Measurements from ENCODE around the gene THBD.

The THBD gene

DNA sequence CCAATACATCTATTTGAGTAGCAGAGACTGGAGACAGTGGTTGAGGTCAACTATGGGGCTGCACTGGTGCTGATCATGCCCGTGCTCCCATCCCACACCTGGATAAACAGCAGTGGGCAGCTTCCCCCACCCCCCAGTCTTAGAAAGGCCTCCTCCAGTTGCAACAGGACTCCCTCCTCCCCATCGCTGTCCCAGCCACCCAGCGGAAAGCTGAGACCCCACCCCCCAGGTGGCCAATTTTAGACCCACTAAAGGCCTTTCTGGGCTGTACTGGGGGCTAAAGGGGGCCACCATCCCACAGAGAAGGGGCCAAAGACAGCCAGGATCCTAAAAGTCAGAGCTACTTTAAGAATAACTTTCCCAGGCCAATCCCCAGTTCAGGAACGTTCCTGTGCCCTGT lies 15.6 kb downstream of the THBD start:
- Histone ChIP-seq H2AK5ac (ENCODE audit: low read length) (no peak overlapping the region), H4K12ac (ENCODE audit: low read depth, low read length) (no peak overlapping the region), H3K27ac (ENCODE audit: low read depth, low read length) (no peak overlapping the region), H3K27me3 (ENCODE audit: insufficient read depth, low read length) (peaks cover 31% of the 10 kb centered on the region), H3K4me2 (ENCODE audit: low read length) (no peak overlapping the region), H3K14ac (ENCODE audit: low read length) (no peak overlapping the region), H3K9ac (ENCODE audit: low read length) (no peak overlapping the region), H3K36me3 (ENCODE audit: control insufficient read depth in 1 of 2, insufficient read depth in 2 of 2, low read length in 2 of 2) (no peaks in the 10 kb centered on the region), H3K9me3 (ENCODE audit: insufficient read depth, low read depth, low read length) (peaks cover 12% of the 10 kb centered on the region), H2AFZ (ENCODE audit: insufficient read depth, low read length, poor library complexity) (no peak overlapping the region), H3K4ac (ENCODE audit: low read depth, low read length) (no peak overlapping the region), H2BK120ac (ENCODE audit: insufficient read depth, low read length, poor library complexity) (no peak overlapping the region), H2BK5ac (ENCODE audit: low read depth, low read length, poor library complexity) (no peak overlapping the region), H3K79me1 (ENCODE audit: low read length) (no peaks in the 10 kb centered on the region), H4K91ac (ENCODE audit: low read depth, low read length) (no peak overlapping the region), H3K79me2 (ENCODE audit: control insufficient read depth, insufficient read depth, low read length, poor library complexity) (no peaks in the 10 kb centered on the region), H3K4me1 (ENCODE audit: control insufficient read depth in 1 of 2, insufficient read depth in 2 of 2, low read length in 2 of 2) (no peaks in the 10 kb centered on the region), H4K8ac (ENCODE audit: low read depth, low read length) (no peak overlapping the region), H3K23ac (ENCODE audit: low read length) (no peak overlapping the region), H2BK12ac (ENCODE audit: low read length) (no peak overlapping the region), H3K18ac (ENCODE audit: low read length) (no peak overlapping the region), H3K4me3 (ENCODE audit: low read depth, low read length) (no peak overlapping the region)
- no CpG with 5 or more reads among the region's 4 CpGs for WGBS (ENCODE audit: extremely low coverage, insufficient coverage, insufficient read length)
- DNase-seq, result no peak

DNA sequence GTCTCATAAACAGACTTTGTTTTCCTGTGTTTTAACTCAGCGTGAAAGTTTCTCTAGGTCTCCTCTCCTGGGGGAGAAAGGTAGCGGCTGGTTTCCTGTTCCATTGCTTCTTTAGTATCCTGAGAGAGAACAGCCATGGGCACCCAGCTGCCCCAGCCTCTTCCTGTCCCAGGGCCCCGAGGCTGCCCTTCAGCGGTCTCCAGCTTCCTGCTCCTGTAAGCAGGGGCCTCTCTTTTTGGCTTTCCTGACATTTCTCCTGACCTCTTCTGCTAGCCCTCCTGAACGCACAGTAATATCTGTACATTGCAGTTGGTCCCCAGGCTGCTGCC lies 16.8 kb downstream of the THBD start:
- H2BK120ac ChIP-seq (ENCODE audit: insufficient read depth, low read length, poor library complexity), result no peak overlapping the region
- no peaks in the 10 kb centered on the region for H3K4me1 ChIP-seq (ENCODE audit: control insufficient read depth in 1 of 2, insufficient read depth in 2 of 2, low read length in 2 of 2)
- H3K4me2 ChIP-seq (ENCODE audit: low read length), result no peak overlapping the region
- no peak overlapping the region for H3K4ac ChIP-seq (ENCODE audit: low read depth, low read length)
- H4K91ac ChIP-seq (ENCODE audit: low read depth, low read length), result no peak overlapping the region
- H3K79me2 ChIP-seq (ENCODE audit: control insufficient read depth, insufficient read depth, low read length, poor library complexity), result no peaks in the 10 kb centered on the region
- H2AK5ac ChIP-seq (ENCODE audit: low read length), result no peak overlapping the region
- no peak overlapping the region for H4K8ac ChIP-seq (ENCODE audit: low read depth, low read length)
- no peak overlapping the region for H3K14ac ChIP-seq (ENCODE audit: low read length)
- H2AFZ ChIP-seq (ENCODE audit: insufficient read depth, low read length, poor library complexity), result no peak overlapping the region
- H3K18ac ChIP-seq (ENCODE audit: low read length), result no peak overlapping the region
- no peaks in the 10 kb centered on the region for H3K36me3 ChIP-seq (ENCODE audit: control insufficient read depth in 1 of 2, insufficient read depth in 2 of 2, low read length in 2 of 2)
- H3K79me1 ChIP-seq (ENCODE audit: low read length), result no peaks in the 10 kb centered on the region
- H3K9ac ChIP-seq (ENCODE audit: low read length), result no peak overlapping the region
- no CpG with 5 or more reads among the region's 5 CpGs for WGBS (ENCODE audit: extremely low coverage, insufficient coverage, insufficient read length)
- peaks cover 12% of the 10 kb centered on the region for H3K9me3 ChIP-seq (ENCODE audit: insufficient read depth, low read depth, low read length)
- H4K12ac ChIP-seq (ENCODE audit: low read depth, low read length), result no peak overlapping the region
- no peak overlapping the region for H2BK12ac ChIP-seq (ENCODE audit: low read length)
- H3K23ac ChIP-seq (ENCODE audit: low read length), result no peak overlapping the region
- no peak overlapping the region for H3K4me3 ChIP-seq (ENCODE audit: low read depth, low read length)
- H3K27me3 ChIP-seq (ENCODE audit: insufficient read depth, low read length), result peaks cover 31% of the 10 kb centered on the region
- no peak for DNase-seq
- no peak overlapping the region for H2BK5ac ChIP-seq (ENCODE audit: low read depth, low read length, poor library complexity)
- no peak overlapping the region for H3K27ac ChIP-seq (ENCODE audit: low read depth, low read length)

DNA sequence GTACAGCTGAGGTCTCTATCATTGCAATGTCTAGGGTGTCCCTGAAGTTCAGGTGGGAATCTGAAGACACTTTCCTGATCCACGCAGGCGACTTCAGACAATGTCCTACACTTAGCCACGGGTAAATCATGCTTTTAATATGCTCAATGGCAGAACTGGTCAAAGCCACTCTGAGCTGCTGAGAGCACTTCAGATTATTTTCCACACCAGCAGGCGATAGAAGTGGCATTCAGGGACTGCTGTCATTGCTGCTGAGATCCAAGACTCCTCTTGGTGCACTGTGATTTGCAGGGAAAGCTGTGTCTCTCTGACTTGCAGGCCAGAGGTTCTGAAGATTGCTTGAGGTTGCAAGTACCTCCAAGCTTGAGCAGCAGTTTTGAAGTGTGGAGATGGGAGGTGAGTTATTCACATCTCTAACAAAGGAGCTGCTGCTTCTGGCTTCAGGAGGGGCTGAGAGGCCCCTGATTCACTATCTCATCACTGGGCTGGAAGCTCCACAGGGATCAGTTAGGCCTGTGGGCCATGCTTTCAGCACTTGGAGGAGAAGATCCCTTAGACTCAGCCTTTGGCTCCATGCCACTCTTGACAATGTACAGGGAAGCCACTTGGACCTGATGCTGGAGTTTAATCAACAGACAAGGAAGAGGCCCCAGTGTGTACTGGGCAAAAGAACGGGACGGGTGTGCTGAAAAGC lies 17.3 kb downstream of the THBD start:
- Histone ChIP-seq H3K27ac (ENCODE audit: low read depth, low read length) (no peak overlapping the region), H3K18ac (ENCODE audit: low read length) (no peak overlapping the region), H3K23ac (ENCODE audit: low read length) (no peak overlapping the region), H2BK120ac (ENCODE audit: insufficient read depth, low read length, poor library complexity) (no peak overlapping the region), H3K27me3 (ENCODE audit: insufficient read depth, low read length) (peaks cover 31% of the 10 kb centered on the region), H2BK5ac (ENCODE audit: low read depth, low read length, poor library complexity) (no peak overlapping the region), H3K4me2 (ENCODE audit: low read length) (no peak overlapping the region), H3K79me2 (ENCODE audit: control insufficient read depth, insufficient read depth, low read length, poor library complexity) (no peaks in the 10 kb centered on the region), H2BK12ac (ENCODE audit: low read length) (no peak overlapping the region), H3K9ac (ENCODE audit: low read length) (no peak overlapping the region), H2AFZ (ENCODE audit: insufficient read depth, low read length, poor library complexity) (no peak overlapping the region), H3K4me1 (ENCODE audit: control insufficient read depth in 1 of 2, insufficient read depth in 2 of 2, low read length in 2 of 2) (no peaks in the 10 kb centered on the region), H3K36me3 (ENCODE audit: control insufficient read depth in 1 of 2, insufficient read depth in 2 of 2, low read length in 2 of 2) (no peaks in the 10 kb centered on the region), H4K91ac (ENCODE audit: low read depth, low read length) (no peak overlapping the region), H3K14ac (ENCODE audit: low read length) (no peak overlapping the region), H3K79me1 (ENCODE audit: low read length) (no peaks in the 10 kb centered on the region), H2AK5ac (ENCODE audit: low read length) (no peak overlapping the region), H3K9me3 (ENCODE audit: insufficient read depth, low read depth, low read length) (peaks cover 12% of the 10 kb centered on the region), H3K4ac (ENCODE audit: low read depth, low read length) (no peak overlapping the region), H4K8ac (ENCODE audit: low read depth, low read length) (no peak overlapping the region), H3K4me3 (ENCODE audit: low read depth, low read length) (no peak overlapping the region), H4K12ac (ENCODE audit: low read depth, low read length) (no peak overlapping the region)
- no CpG with 5 or more reads among the region's 6 CpGs for WGBS (ENCODE audit: extremely low coverage, insufficient coverage, insufficient read length)
- DNase-seq, result no peak

DNA sequence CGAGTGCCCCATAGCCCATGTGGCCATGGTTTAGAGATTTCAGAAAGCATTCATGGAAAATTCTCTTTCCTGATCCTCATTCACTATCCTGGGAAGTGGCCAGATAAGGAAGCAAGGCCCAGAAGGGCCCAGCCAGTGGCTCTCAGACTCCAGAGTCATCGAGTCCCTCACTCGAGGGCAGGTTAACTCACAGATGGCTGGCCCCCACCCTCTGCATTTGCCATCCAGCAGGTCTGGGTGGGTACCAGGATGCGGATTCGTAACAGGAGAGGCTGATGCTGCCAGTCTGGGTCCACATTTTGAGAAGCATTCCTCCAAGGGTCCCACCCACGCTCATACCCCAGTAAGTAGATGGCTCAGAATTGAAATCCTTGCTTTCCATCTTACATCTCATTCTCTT lies 18.1 kb downstream of the THBD start:
- no peak overlapping the region for H2BK12ac ChIP-seq (ENCODE audit: low read length)
- no peak overlapping the region for H3K4me2 ChIP-seq (ENCODE audit: low read length)
- H4K91ac ChIP-seq (ENCODE audit: low read depth, low read length), result no peak overlapping the region
- no peak overlapping the region for H2BK120ac ChIP-seq (ENCODE audit: insufficient read depth, low read length, poor library complexity)
- no peaks in the 10 kb centered on the region for H3K79me2 ChIP-seq (ENCODE audit: control insufficient read depth, insufficient read depth, low read length, poor library complexity)
- H3K4me1 ChIP-seq (ENCODE audit: control insufficient read depth in 1 of 2, insufficient read depth in 2 of 2, low read length in 2 of 2), result no peaks in the 10 kb centered on the region
- no peak overlapping the region for H3K18ac ChIP-seq (ENCODE audit: low read length)
- H3K9me3 ChIP-seq (ENCODE audit: insufficient read depth, low read depth, low read length), result peaks cover 9% of the 10 kb centered on the region
- H3K23ac ChIP-seq (ENCODE audit: low read length), result no peak overlapping the region
- no peaks in the 10 kb centered on the region for H3K36me3 ChIP-seq (ENCODE audit: control insufficient read depth in 1 of 2, insufficient read depth in 2 of 2, low read length in 2 of 2)
- no peak overlapping the region for H4K8ac ChIP-seq (ENCODE audit: low read depth, low read length)
- H3K27me3 ChIP-seq (ENCODE audit: insufficient read depth, low read length), result peaks cover 28% of the 10 kb centered on the region
- H3K4me3 ChIP-seq (ENCODE audit: low read depth, low read length), result no peak overlapping the region
- no peak overlapping the region for H3K14ac ChIP-seq (ENCODE audit: low read length)
- no CpG with 5 or more reads among the region's 6 CpGs for WGBS (ENCODE audit: extremely low coverage, insufficient coverage, insufficient read length)
- no peak for DNase-seq
- no peak overlapping the region for H4K12ac ChIP-seq (ENCODE audit: low read depth, low read length)
- H3K4ac ChIP-seq (ENCODE audit: low read depth, low read length), result no peak overlapping the region
- no peak overlapping the region for H2AFZ ChIP-seq (ENCODE audit: insufficient read depth, low read length, poor library complexity)
- H2AK5ac ChIP-seq (ENCODE audit: low read length), result no peak overlapping the region
- no peaks in the 10 kb centered on the region for H3K79me1 ChIP-seq (ENCODE audit: low read length)
- no peak overlapping the region for H3K9ac ChIP-seq (ENCODE audit: low read length)
- H2BK5ac ChIP-seq (ENCODE audit: low read depth, low read length, poor library complexity), result no peak overlapping the region
- H3K27ac ChIP-seq (ENCODE audit: low read depth, low read length), result no peak overlapping the region
